SK-N-SH (cell line): Measurements from ENCODE around the gene ATP2B2. TPM values are rescaled to one million over a fixed set of nuclear protein-coding genes. Genes with fewer than 3 reads are reported as not detected.

ENCODE experiments used
- CTCF ChIA-PET: fragments of 300-600, 350-600 bp; formaldehyde crosslinking; extraction: SDS; loops from one replicate; lab custom pipeline; 2021; lab: Yijun Ruan, JAX
- POLR2A ChIA-PET: fragments of 350-600 bp; sonication (Branson Sonifier 250); formaldehyde crosslinking; extraction: SDS; loops from one replicate; lab custom pipeline; 2020; ENCODE audit warnings: antibody characterized with exemption, inconsistent platforms; lab: Yijun Ruan, JAX
- DNase-seq: peaks from one replicate; pipeline ENCODE4 v3.0.0; 2012
- H2AFZ ChIP-seq: fragments of 200-600 bp; sonication (generic); 2 replicates; pipeline ENCODE4 v1.8.1; 2016; ENCODE audit warnings: antibody characterized with exemption, mild to moderate bottlenecking, low read depth
- H3F3A ChIP-seq: fragments of 200-600 bp; sonication (generic); replicated peaks from 2 replicates; pipeline ENCODE3; 2016; ENCODE audit warnings: antibody characterized with exemption, mild to moderate bottlenecking; ENCODE audit not compliant: insufficient read depth
- H3K27ac ChIP-seq, 2 experiments: fragments of 200-500 bp in 1 of 2; fragments of 200-600 bp in 1 of 2; sonication (Bioruptor generic) in 1 of 2; sonication (generic), shearing (Covaris generic) in 1 of 2; 2 replicates each; pipeline versions ENCODE4 v1.5.1 to v1.6.1; 2014 to 2016; ENCODE audit warnings: low read depth in 2 of 2, inconsistent platforms in 1 of 2, low read length in 1 of 2, mild to moderate bottlenecking in 1 of 2, mixed read lengths in 1 of 2
- H3K27me3 ChIP-seq: fragments of 200-600 bp; sonication (generic), shearing (Covaris generic); 2 replicates; pipeline ENCODE4 v1.6.1; 2016; ENCODE audit warnings: mixed run types; ENCODE audit not compliant: insufficient read depth
- H3K36me3 ChIP-seq, 2 experiments: fragments of 200-500 bp in 1 of 2; fragments of 200-600 bp in 1 of 2; sonication (Bioruptor generic) in 1 of 2; sonication (generic) in 1 of 2; replicated peaks in 1 of 2; 2 replicates each; pipeline versions ENCODE3 to v1.5.1; 2014 to 2016; ENCODE audit warnings: low read length in 1 of 2, mild to moderate bottlenecking in 1 of 2; ENCODE audit not compliant: insufficient read depth in 2 of 2, control insufficient read depth in 1 of 2
- H3K4me1 ChIP-seq, 2 experiments: fragments of 200-500 bp in 1 of 2; fragments of 200-600 bp in 1 of 2; sonication (Bioruptor generic) in 1 of 2; sonication (generic), shearing (Covaris generic) in 1 of 2; 2 replicates each; pipeline versions ENCODE4 v1.5.1 to v1.6.1; 2014 to 2016; ENCODE audit warnings: low read depth in 1 of 2, low read length in 1 of 2, mixed run types in 1 of 2; ENCODE audit not compliant: insufficient read depth in 2 of 2, control insufficient read depth in 1 of 2
- H3K4me2 ChIP-seq: fragments of 200-600 bp; sonication (generic), shearing (Covaris generic); 2 replicates; pipeline ENCODE4 v1.6.1; 2017; ENCODE audit warnings: mixed run types
- H3K4me3 ChIP-seq, 2 experiments: fragments of 200-500 bp in 1 of 2; fragments of 200-600 bp in 1 of 2; sonication (Bioruptor generic) in 1 of 2; sonication (generic), shearing (Covaris generic) in 1 of 2; 2 replicates each; pipeline versions ENCODE4 v1.5.1 to v1.8.1; 2014 to 2016; ENCODE audit warnings: low read depth in 2 of 2, inconsistent platforms in 1 of 2, low read length in 1 of 2, mild to moderate bottlenecking in 1 of 2, mixed read lengths in 1 of 2, moderate library complexity in 1 of 2
- H3K79me2 ChIP-seq: fragments of 200-600 bp; sonication (generic); 2 replicates; pipeline ENCODE4 v1.8.1; 2017; ENCODE audit warnings: mild to moderate bottlenecking; ENCODE audit not compliant: insufficient read depth
- H3K9ac ChIP-seq: fragments of 200-600 bp; sonication (generic); 2 replicates; pipeline ENCODE4 v1.6.1; 2017; ENCODE audit warnings: mixed run types
- H3K9me2 ChIP-seq: fragments of 200-600 bp; sonication (generic); 2 replicates; pipeline ENCODE4 v1.6.1; 2017; ENCODE audit warnings: mixed run types
- H3K9me3 ChIP-seq: fragments of 200-600 bp; sonication (generic); 2 replicates; pipeline ENCODE4 v1.6.1; 2017; ENCODE audit warnings: mixed run types, mild to moderate bottlenecking, moderate library complexity
- H4K20me1 ChIP-seq: fragments of 200-600 bp; sonication (generic); 2 replicates; pipeline ENCODE4 v1.6.1; 2017; ENCODE audit warnings: mild to moderate bottlenecking, mixed run types; ENCODE audit not compliant: insufficient read depth
- EP300 ChIP-seq, 2 experiments: IDR thresholded peaks; 2 replicates each; pipeline versions ENCODE4 v1.4.0 to v1.6.1; 2012; ENCODE audit warnings: borderline replicate concordance in 1 of 2, low read depth in 1 of 2, low read length in 1 of 2
- FOSL2 ChIP-seq: IDR thresholded peaks from 2 replicates; pipeline ENCODE4 v1.4.0; 2012; ENCODE audit warnings: low read depth, mild to moderate bottlenecking, moderate library complexity, borderline replicate concordance
- FOXM1 ChIP-seq: IDR thresholded peaks from 2 replicates; pipeline ENCODE4 v1.4.0; 2012; ENCODE audit warnings: low read depth, mild to moderate bottlenecking
- GABPA ChIP-seq: IDR thresholded peaks from 2 replicates; pipeline ENCODE4 v1.4.0; 2012; ENCODE audit warnings: low read depth, mild to moderate bottlenecking
- GATA2 ChIP-seq: sonication (generic); formaldehyde crosslinking; IDR thresholded peaks from 2 replicates; pipeline ENCODE4 v1.5.0; 2020; ENCODE audit warnings: mild to moderate bottlenecking, missing genetic modification reagents
- JUND ChIP-seq: IDR thresholded peaks from 2 replicates; pipeline ENCODE4 v1.4.0; 2012
- MEF2A ChIP-seq: IDR thresholded peaks from 2 replicates; pipeline ENCODE4 v1.4.0; 2012; ENCODE audit warnings: low read depth, borderline replicate concordance
- NFIC ChIP-seq: IDR thresholded peaks from 2 replicates; pipeline ENCODE4 v1.4.0; 2012; ENCODE audit warnings: borderline replicate concordance
- RAD21 ChIP-seq: IDR thresholded peaks from 2 replicates; pipeline ENCODE4 v1.6.1; 2012; ENCODE audit warnings: mild to moderate bottlenecking, low read length
- RFX5 ChIP-seq: IDR thresholded peaks from 2 replicates; pipeline ENCODE4 v1.6.1; 2012; ENCODE audit warnings: mild to moderate bottlenecking, improper control_type of control experiment, low read length
- RXRA ChIP-seq: IDR thresholded peaks from 2 replicates; pipeline ENCODE4 v1.4.0; 2012; ENCODE audit warnings: low read depth, mild to moderate bottlenecking, borderline replicate concordance
- SIN3A ChIP-seq: IDR thresholded peaks from 2 replicates; pipeline ENCODE4 v1.6.1; 2012; ENCODE audit warnings: low read depth, mild to moderate bottlenecking, low read length, moderate library complexity, borderline replicate concordance
- TAF1 ChIP-seq: IDR thresholded peaks from 2 replicates; pipeline ENCODE4 v1.6.1; 2012; ENCODE audit warnings: low read depth, mild to moderate bottlenecking, low read length, moderate library complexity, borderline replicate concordance
- TEAD4 ChIP-seq: IDR thresholded peaks from 2 replicates; pipeline ENCODE4 v1.4.0; 2012; ENCODE audit warnings: mild to moderate bottlenecking, borderline replicate concordance; ENCODE audit not compliant: insufficient read depth
- YY1 ChIP-seq: IDR thresholded peaks from 2 replicates; pipeline ENCODE4 v1.4.0; 2012; ENCODE audit warnings: low read depth, mild to moderate bottlenecking
- WGBS: methylation state at CpG from one replicate; pipeline ENCODE4 v1.1.6; 2017; ENCODE audit warnings: low lambda C conversion rate; 5-methylcytosine and 5-hydroxymethylcytosine counted together
- polyA plus RNA-seq, 3 experiments: library from polyadenylated mRNA; depleted of rRNA; stranded (reverse); fragments of >200 nt; gene quantifications; 2 replicates each; pipeline ENCODE4 v1.2.3, GENCODE V29; 2012
- TF ChIP-seq, protein P1 (sequence below): fragments of 200-600 bp; sonication (generic); IDR thresholded peaks from 2 replicates; pipeline ENCODE4 v1.6.1; 2017; ENCODE audit warnings: antibody characterized with exemption, mild to moderate bottlenecking, moderate library complexity
- TF ChIP-seq, protein P2 (sequence below): IDR thresholded peaks from 2 replicates; pipeline ENCODE4 v1.4.0; 2012; ENCODE audit warnings: low read depth, borderline replicate concordance

ATP2B2 gene
- polyA plus RNA-seq, 1 of the 3 experiments (the other 2 are of a cell fraction): 0.15 TPM

DNA sequence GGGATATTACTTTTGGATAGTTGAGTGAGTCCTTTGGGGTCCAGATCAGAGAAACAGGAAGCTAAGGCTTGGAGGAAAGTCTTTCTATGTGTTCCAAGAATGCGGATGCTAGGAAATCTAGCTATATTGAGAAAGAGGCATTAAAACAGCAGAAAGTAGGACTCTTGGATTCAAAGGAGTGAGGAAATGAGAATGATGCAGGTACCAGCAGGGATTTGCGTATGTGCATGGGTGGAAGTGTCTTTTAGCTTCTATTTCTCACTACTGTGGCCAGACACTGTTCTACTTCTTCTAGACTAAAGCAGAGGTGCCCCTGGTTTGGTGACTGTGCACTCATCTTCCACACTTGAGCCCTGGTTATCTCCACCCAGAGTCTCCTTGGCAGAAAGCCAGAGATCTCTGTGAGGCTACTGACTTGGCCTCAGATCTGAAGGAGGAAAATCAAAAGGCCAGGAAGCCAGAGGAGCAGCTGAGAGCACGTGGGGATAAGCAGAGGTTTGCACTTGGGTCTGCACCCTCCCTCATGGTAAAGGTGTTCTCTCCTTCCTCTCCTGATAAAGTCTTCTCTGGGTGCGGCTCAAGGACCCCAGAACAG, 44.3 kb downstream of the ATP2B2 start:
- CTCF ChIA-PET: interaction anchor here (1.0 to 1.7 kb wide), 2 partner anchors 10 to 11 kb away, joined by 3 to 6 read pairs; no protein-coding TSS in a partner anchor

More for the DNA sequence above, 44.3 kb downstream of the ATP2B2 start:
- Histone ChIP-seq H4K20me1 (no peaks in the 10 kb centered on the region), H3F3A (no peaks in the 10 kb centered on the region), H3K27ac (no peak overlapping the region), H3K9me2 (no peaks in the 10 kb centered on the region), H3K79me2 (no peaks in the 10 kb centered on the region), H3K36me3 (no peaks in the 10 kb centered on the region), H3K4me2 (no peak overlapping the region), H3K9me3 (no peaks in the 10 kb centered on the region), H3K4me3 (no peak overlapping the region), H3K9ac (no peak overlapping the region), H3K27me3 (0 out of 2 replicates have a peak, but pooled peaks cover 3% of the 10 kb centered on the region), H3K4me1 (no peaks in the 10 kb centered on the region; a peak in 1 of 4 replicates), H2AFZ (no peak overlapping the region)
- POLR2A ChIA-PET: no interaction called here
- TF ChIP-seq TEAD4 (no peak), NFIC (no peak), FOSL2 (no peak), TAF1 (no peak), RFX5 (no peak), YY1 (no peak), RXRA (no peak), EP300 (IDR thresholded peaks at IDR 0.05; ENCODE audit: borderline replicate concordance in 1 of 2, low read depth in 1 of 2, low read length in 1 of 2) (no peak), FOXM1 (no peak), SIN3A (no peak), MEF2A (no peak), JUND (no peak), GATA2 (no peak), RAD21 (no peak), GABPA (no peak)
- TF ChIP-seq, protein P1, sequence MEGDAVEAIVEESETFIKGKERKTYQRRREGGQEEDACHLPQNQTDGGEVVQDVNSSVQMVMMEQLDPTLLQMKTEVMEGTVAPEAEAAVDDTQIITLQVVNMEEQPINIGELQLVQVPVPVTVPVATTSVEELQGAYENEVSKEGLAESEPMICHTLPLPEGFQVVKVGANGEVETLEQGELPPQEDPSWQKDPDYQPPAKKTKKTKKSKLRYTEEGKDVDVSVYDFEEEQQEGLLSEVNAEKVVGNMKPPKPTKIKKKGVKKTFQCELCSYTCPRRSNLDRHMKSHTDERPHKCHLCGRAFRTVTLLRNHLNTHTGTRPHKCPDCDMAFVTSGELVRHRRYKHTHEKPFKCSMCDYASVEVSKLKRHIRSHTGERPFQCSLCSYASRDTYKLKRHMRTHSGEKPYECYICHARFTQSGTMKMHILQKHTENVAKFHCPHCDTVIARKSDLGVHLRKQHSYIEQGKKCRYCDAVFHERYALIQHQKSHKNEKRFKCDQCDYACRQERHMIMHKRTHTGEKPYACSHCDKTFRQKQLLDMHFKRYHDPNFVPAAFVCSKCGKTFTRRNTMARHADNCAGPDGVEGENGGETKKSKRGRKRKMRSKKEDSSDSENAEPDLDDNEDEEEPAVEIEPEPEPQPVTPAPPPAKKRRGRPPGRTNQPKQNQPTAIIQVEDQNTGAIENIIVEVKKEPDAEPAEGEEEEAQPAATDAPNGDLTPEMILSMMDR: no peak
- TF ChIP-seq, protein P2, sequence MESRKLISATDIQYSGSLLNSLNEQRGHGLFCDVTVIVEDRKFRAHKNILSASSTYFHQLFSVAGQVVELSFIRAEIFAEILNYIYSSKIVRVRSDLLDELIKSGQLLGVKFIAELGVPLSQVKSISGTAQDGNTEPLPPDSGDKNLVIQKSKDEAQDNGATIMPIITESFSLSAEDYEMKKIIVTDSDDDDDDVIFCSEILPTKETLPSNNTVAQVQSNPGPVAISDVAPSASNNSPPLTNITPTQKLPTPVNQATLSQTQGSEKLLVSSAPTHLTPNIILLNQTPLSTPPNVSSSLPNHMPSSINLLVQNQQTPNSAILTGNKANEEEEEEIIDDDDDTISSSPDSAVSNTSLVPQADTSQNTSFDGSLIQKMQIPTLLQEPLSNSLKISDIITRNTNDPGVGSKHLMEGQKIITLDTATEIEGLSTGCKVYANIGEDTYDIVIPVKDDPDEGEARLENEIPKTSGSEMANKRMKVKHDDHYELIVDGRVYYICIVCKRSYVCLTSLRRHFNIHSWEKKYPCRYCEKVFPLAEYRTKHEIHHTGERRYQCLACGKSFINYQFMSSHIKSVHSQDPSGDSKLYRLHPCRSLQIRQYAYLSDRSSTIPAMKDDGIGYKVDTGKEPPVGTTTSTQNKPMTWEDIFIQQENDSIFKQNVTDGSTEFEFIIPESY: no peak
- 49% methylated on average over 3 of the region's 4 CpGs for WGBS
- DNase-seq: no peak
